Pancreas (tissue), 10 donors: Measurements from ENCODE around the gene SYAP1. TPM values are rescaled to one million over a fixed set of nuclear protein-coding genes. Genes with fewer than 3 reads are reported as not detected.

Experiments
- ATAC-seq, 4 donors: fragments of 200-7000 bp; cut with Tn5 transposase; one replicate each; pipeline versions ENCODE4 v1.8.0 to v1.9.1; 2020; ENCODE audit warnings: mild to moderate bottlenecking in 4 of 4, moderate library complexity in 4 of 4
- DNase-seq, 6 donors: peaks; one replicate each; pipeline ENCODE4 v3.0.0-alpha.2; 2020
- FAIRE-seq: peaks from 2 replicates; lab custom pipeline; 2012; peaks lifted over from hg19 to GRCh38; lab: Jason Lieb, UNC
- H3K27ac ChIP-seq, 4 donors: fragments of 200-600 bp; sonication (generic); 1 replicate in 3 of 4; 2 replicates in 1 of 4; pipeline versions ENCODE4 v1.5.0 to v1.8.0; 2020
- H3K27me3 ChIP-seq, 4 donors: fragments of 200-600 bp; one replicate each; pipeline ENCODE4 v1.8.0; 2021
- H3K36me3 ChIP-seq, 3 donors: fragments of 200-600 bp; sonication (generic) in 1 of 3; one replicate each; pipeline versions ENCODE4 v1.5.0 to v1.8.0; 2020 to 2021
- H3K4me1 ChIP-seq, 3 donors: fragments of 200-600 bp; one replicate each; pipeline ENCODE4 v1.8.0; 2021
- H3K4me3 ChIP-seq, 4 donors: fragments of 200-600 bp; sonication (generic) in 2 of 4; one replicate each; pipeline versions ENCODE4 v1.5.0 to v1.8.0; 2020 to 2021
- H3K9me3 ChIP-seq, 4 donors: fragments of 200-600 bp; one replicate each; pipeline ENCODE4 v1.8.0; 2021
- WGBS, 2 donors: extraction: QIAGEN DNeasy Blood & Tissue Kit; methylation state at CpG; one replicate each; pipeline ENCODE4 v1.1.7; 2013; 5-methylcytosine and 5-hydroxymethylcytosine counted together
- intact Hi-C, 3 donors: fragments of 100-400 bp; cut with DNase I; formaldehyde crosslinking; loops; one replicate each; pipeline versions ENCODE4 v1.11.1 to v1.14.2; 2022
- polyA plus RNA-seq, 2 donors: library from polyadenylated mRNA; stranded (reverse); fragments of 200-250 nt; gene quantifications; one replicate each; pipeline ENCODE4 v1.2.3, GENCODE V29; 2013
- total RNA-seq, 6 donors: library from RNA; stranded (reverse); fragmentation: NEBNext Ultra II Directional in 4 of 6; extraction: Animal tissue kit (Norgen Biotek cat#: 25700) in 4 of 6; gene quantifications; one replicate each; pipeline versions ENCODE4 v1.2.1 to v1.2.4, GENCODE V29; 2021 to 2023
- TF ChIP-seq, protein P1 (sequence below), 4 donors: fragments of 200-600 bp; sonication (generic) in 3 of 4; IDR thresholded peaks; one replicate each; pipeline versions ENCODE4 v1.5.0 to v1.8.0; 2021; ENCODE audit warnings: antibody characterized with exemption in 4 of 4
- donor health status: healthy with polysubstance abuse.
- donor health status: DM: no; HTN: no; CAD: no; lungs with moderate emphysema.
- donor health status: DM: no; HTN: no; CAD: no.
- donor health status: control.
- donor health status: control.
- donor health status: Bipolar disorder and iron deficiency.
- donor health status: DM: yes; HTN: yes; CAD: no.
- donor health status: DM: no; HTN: no; CAD: no.
- donor health status: DM: no; HTN: no; CAD: no.
- donor health status: DM: yes; HTN: yes; CAD: no.

Gene SYAP1
- total and polyA plus RNA-seq, 8 donors: 6.4 to 21.5 (median 12.7) TPM

DNA sequence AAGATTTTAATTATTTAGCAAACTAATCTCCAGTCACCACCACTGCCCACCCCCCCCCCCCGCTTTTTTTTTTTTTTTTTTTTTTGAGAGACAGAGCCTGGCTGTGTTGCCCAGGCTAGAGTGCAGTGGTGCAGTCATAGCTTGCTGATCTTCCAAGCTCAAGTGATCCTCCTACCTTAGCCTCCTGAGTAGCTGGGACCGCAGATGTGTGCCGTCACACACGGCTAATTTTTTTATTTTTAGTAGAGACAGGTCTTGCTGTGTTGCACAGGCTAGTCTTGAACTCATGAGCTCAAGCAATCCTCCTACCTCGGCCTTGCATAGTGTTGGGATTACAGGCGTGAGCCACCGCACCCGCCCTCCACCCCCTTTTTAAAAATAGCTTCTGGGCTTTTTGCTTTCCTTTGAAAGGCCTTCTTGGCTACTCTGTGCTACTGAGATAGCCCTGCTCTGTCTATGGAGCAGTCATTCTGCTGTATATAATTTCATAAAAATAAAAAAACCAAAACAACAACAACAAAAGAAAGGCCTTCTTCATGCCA, 85.6 kb downstream of the SYAP1 start:
- no peak for FAIRE-seq

DNA sequence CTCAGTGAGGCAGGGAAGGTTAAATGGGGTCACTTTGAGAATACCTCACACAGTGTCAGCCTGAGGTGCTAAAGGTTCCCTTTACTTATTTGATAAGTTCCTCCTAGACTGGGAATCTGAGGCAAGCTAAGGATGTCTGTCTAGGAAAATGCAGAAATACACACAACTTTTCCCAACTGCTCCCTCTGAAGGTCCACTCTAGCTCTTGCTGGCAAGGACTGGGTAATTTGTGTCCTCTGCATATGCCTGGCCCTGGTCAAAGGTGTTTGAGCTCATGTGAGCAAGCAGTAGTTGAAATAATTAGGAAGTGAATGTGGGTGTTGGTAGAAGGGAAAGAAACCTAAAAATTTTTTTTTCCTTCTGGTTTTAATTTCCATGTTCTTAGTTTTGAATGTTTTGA, 88.1 kb downstream of the SYAP1 start:
- DNase-seq: no peak
- TF ChIP-seq, protein P1, sequence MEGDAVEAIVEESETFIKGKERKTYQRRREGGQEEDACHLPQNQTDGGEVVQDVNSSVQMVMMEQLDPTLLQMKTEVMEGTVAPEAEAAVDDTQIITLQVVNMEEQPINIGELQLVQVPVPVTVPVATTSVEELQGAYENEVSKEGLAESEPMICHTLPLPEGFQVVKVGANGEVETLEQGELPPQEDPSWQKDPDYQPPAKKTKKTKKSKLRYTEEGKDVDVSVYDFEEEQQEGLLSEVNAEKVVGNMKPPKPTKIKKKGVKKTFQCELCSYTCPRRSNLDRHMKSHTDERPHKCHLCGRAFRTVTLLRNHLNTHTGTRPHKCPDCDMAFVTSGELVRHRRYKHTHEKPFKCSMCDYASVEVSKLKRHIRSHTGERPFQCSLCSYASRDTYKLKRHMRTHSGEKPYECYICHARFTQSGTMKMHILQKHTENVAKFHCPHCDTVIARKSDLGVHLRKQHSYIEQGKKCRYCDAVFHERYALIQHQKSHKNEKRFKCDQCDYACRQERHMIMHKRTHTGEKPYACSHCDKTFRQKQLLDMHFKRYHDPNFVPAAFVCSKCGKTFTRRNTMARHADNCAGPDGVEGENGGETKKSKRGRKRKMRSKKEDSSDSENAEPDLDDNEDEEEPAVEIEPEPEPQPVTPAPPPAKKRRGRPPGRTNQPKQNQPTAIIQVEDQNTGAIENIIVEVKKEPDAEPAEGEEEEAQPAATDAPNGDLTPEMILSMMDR (IDR thresholded peaks at IDR 0.05): no peak
- no peak overlapping the region for H3K4me3 ChIP-seq
- H3K27me3 ChIP-seq: no peaks in the 10 kb centered on the region
- FAIRE-seq: peak; percentile 80
- peak overlapping the region in 1 of 4 donors; percentile 15 for H3K27ac ChIP-seq
- H3K36me3 ChIP-seq: no peaks in the 10 kb centered on the region
- ATAC-seq: peak; percentile 62 to 85 (median 83)
- no peaks in the 10 kb centered on the region for H3K9me3 ChIP-seq
- H3K4me1 ChIP-seq: peaks cover 0 to 8% (median 0%) of the 10 kb centered on the region in 3 donors
- intact Hi-C loops: no loop called here

More for the DNA sequence above, 85.6 kb downstream of the SYAP1 start:
- no peaks in the 10 kb centered on the region for H3K9me3 ChIP-seq
- 88 to 94% methylated on average over 8 of the region's 8 CpGs for WGBS, 2 donors
- H3K27me3 ChIP-seq: no peaks in the 10 kb centered on the region
- H3K4me3 ChIP-seq: no peak overlapping the region
- H3K36me3 ChIP-seq: no peaks in the 10 kb centered on the region
- intact Hi-C loops: no loop called here
- no peak overlapping the region for H3K27ac ChIP-seq
- ATAC-seq (no peak), DNase-seq (no peak)
- TF ChIP-seq, protein P1 (IDR thresholded peaks at IDR 0.05): no peak
- peaks cover 0 to 8% (median 0%) of the 10 kb centered on the region in 3 donors for H3K4me1 ChIP-seq

DNA sequence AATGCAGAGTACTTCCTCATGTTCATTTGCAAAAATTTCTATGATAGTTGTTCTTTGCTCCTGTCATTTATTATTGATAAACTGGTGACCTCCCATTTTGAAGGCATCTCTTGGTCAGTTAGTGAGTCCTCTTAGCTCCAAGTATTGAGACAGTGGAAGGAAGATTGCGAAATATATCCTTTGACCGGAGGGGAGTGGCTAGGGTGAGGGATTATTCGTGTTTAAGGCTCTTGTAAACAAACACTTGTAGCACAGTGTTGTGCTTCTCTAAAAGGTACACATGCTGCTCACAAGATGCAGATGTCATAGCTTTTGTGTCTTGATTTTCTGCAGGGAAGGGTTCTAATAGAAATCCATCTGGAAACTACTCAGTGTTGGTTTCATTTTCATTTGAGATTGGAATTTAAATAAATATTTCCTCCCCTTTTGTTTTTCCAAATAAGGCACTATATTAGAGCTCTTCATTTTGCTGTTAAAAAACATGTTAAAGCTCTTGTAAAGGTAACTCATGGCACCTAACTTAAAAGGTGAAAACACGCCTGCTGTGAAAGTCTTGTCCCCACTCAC, 88.6 kb downstream of the SYAP1 start:
- peak overlapping the region in 2 of 4 donors; percentile 2 to 11 for H3K4me3 ChIP-seq
- WGBS, 2 donors: 17 to 46% methylated on average over 4 of the region's 4 CpGs

DNA sequence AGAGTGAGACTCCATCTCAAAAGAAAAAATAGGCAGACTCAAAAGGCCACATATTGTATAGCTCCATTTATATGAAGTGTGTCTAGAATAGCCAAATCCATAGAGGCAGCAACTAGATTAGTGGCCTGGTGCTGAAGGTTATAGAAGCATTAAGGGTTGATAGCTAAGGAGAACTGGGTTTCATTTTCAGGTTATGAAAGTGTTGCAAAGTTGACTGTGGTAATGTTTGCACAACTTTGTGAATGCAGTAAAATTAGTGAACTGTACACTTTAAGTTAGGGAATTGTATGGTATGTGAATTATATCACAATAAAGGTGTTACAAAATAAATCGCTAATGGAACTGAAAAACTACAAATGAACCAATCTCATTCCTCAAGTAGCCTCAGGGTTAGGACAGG, 95.2 kb downstream of the SYAP1 start:
- H3K27ac ChIP-seq: no peak overlapping the region
- 95 to 100% methylated on average over 1 of the region's 1 CpG for WGBS, 2 donors
- no peaks in the 10 kb centered on the region for H3K4me1 ChIP-seq
- no peaks in the 10 kb centered on the region for H3K9me3 ChIP-seq
- H3K4me3 ChIP-seq: no peak overlapping the region
- FAIRE-seq: no peak
- ATAC-seq: no peak
- peaks cover 0 to 6% (median 0%) of the 10 kb centered on the region in 3 donors for H3K36me3 ChIP-seq
- no peak for DNase-seq
- intact Hi-C loops: no loop called here
- no peaks in the 10 kb centered on the region for H3K27me3 ChIP-seq
- TF ChIP-seq, protein P1 (IDR thresholded peaks at IDR 0.05): no peak

More for the DNA sequence above, 88.6 kb downstream of the SYAP1 start:
- TF ChIP-seq, protein P1 (IDR thresholded peaks at IDR 0.05): no peak
- peak overlapping the region in 1 of 4 donors; percentile 15 for H3K27ac ChIP-seq
- ATAC-seq (peak; percentile 74 to 93 (median 86)), FAIRE-seq (peak; percentile 49), DNase-seq (no peak)
- no peaks in the 10 kb centered on the region for H3K27me3 ChIP-seq
- intact Hi-C loops: no loop called here
- H3K36me3 ChIP-seq: no peaks in the 10 kb centered on the region
- peaks cover 0 to 8% (median 0%) of the 10 kb centered on the region in 3 donors for H3K4me1 ChIP-seq
- H3K9me3 ChIP-seq: no peaks in the 10 kb centered on the region

Other genes starting within 250 kb of the SYAP1 start
- not detected for gene S100G, start 69.5 kb upstream of the SYAP1 start, total RNA-seq
- gene S100G, start 69.5 kb upstream of the SYAP1 start, polyA plus RNA-seq: not detected
- gene CTPS2, start 6.9 kb upstream of the SYAP1 start, total RNA-seq: 10 to 100 TPM in 1 of 6 donors, 1 to 10 TPM in 5; 5.7 to 13.3 (median 8.5) TPM
- 10 to 100 TPM; 10.1 to 11.5 TPM for gene CTPS2, start 6.9 kb upstream of the SYAP1 start, polyA plus RNA-seq
- gene TXLNG, start 66.9 kb downstream of the SYAP1 start, total RNA-seq: 1 to 10 TPM; 4.7 to 8.6 (median 5.8) TPM
- 10 to 100 TPM in 1 of 2 donors, 1 to 10 TPM in 1; 5.2 to 11.3 TPM for gene TXLNG, start 66.9 kb downstream of the SYAP1 start, polyA plus RNA-seq
- 10 to 100 TPM; 29.1 to 46.2 (median 40.9) TPM for gene RBBP7, start 150.8 kb downstream of the SYAP1 start, total RNA-seq
- 10 to 100 TPM; 52.3 to 90.0 TPM for gene RBBP7, start 150.8 kb downstream of the SYAP1 start, polyA plus RNA-seq
- gene REPS2, start 227.0 kb downstream of the SYAP1 start, total RNA-seq: 10 to 100 TPM; 14.2 to 29.3 (median 18.7) TPM
- gene REPS2, start 227.0 kb downstream of the SYAP1 start, polyA plus RNA-seq: 1 to 10 TPM; 5.2 to 7.1 TPM